GM19467 (cell line): ENCODE data around the gene NOM1.
A peak's percentile ranks its signal among the peaks of the same experiment; 100 is the strongest.
"Not testable (repeated sequence)": the region's sequence is repeated elsewhere in the genome, so short reads cannot be mapped to it uniquely, and the experiment has no call there.

Experiments
- ATAC-seq: cut with Tn5 transposase; IDR thresholded peaks from one replicate; pipeline ENCODE4 v1.9.1; 2021; ENCODE audit warnings: mild to moderate bottlenecking, moderate library complexity; ENCODE audit not compliant: unreplicated experiment

NOM1 gene

GRCh38 chr7:156949541-156950380 is at the start of gene NOM1:
Gene NOM1, plus strand, starts transcription at chr7:156949712. Its CDS starts 26 bp downstream, at chr7:156949738.
- ATAC-seq: peak; percentile 92

- ATAC-seq: not testable (repeated sequence)
These were observed 49.4 kb upstream of the NOM1 start for GRCh38 chr7:156900093-156900492.

- no peak for ATAC-seq
These were observed 46.1 kb upstream of the NOM1 start for GRCh38 chr7:156903232-156903909.

GRCh38 chr7:156906200-156906649 is 43.3 kb upstream of the NOM1 start:
- no peak for ATAC-seq

- no peak for ATAC-seq
These were observed 41.9 kb upstream of the NOM1 start for GRCh38 chr7:156907656-156908055.

- not testable (repeated sequence) for ATAC-seq
These were observed 39.8 kb upstream of the NOM1 start for GRCh38 chr7:156909574-156910252.

GRCh38 chr7:156918635-156919034 is 30.9 kb upstream of the NOM1 start:
- peak; percentile 36 for ATAC-seq

GRCh38 chr7:156919132-156919713 is 30.3 kb upstream of the NOM1 start:
- peak; percentile 11 for ATAC-seq

- ATAC-seq: no peak
These were observed 29.4 kb upstream of the NOM1 start for GRCh38 chr7:156920076-156920475.

GRCh38 chr7:156920487-156921373 is 28.8 kb upstream of the NOM1 start:
- not testable (repeated sequence) for ATAC-seq

- ATAC-seq: not testable (repeated sequence)
These were observed 27.2 kb upstream of the NOM1 start for GRCh38 chr7:156922304-156922703.

GRCh38 chr7:156925821-156926220 is 23.7 kb upstream of the NOM1 start:
- not testable (repeated sequence) for ATAC-seq

- ATAC-seq: no peak
These were observed 21.7 kb upstream of the NOM1 start for GRCh38 chr7:156927571-156928405.

- no peak for ATAC-seq
These were observed 21.1 kb upstream of the NOM1 start for GRCh38 chr7:156928406-156928747.

- no peak for ATAC-seq
These were observed 19.5 kb upstream of the NOM1 start for GRCh38 chr7:156929789-156930539.

- no peak for ATAC-seq
These were observed 17.5 kb upstream of the NOM1 start for GRCh38 chr7:156932006-156932405.

- ATAC-seq: no peak
These were observed 14.3 kb upstream of the NOM1 start for GRCh38 chr7:156935250-156935649.

GRCh38 chr7:156936766-156937165 is 12.7 kb upstream of the NOM1 start:
- not testable (repeated sequence) for ATAC-seq
